ENCODE data around the gene SLC16A7.
"Not testable (repeated sequence)": the region's sequence is repeated elsewhere in the genome, so short reads cannot be mapped to it uniquely, and the experiment has no call there.

SLC16A7 gene

DNA sequence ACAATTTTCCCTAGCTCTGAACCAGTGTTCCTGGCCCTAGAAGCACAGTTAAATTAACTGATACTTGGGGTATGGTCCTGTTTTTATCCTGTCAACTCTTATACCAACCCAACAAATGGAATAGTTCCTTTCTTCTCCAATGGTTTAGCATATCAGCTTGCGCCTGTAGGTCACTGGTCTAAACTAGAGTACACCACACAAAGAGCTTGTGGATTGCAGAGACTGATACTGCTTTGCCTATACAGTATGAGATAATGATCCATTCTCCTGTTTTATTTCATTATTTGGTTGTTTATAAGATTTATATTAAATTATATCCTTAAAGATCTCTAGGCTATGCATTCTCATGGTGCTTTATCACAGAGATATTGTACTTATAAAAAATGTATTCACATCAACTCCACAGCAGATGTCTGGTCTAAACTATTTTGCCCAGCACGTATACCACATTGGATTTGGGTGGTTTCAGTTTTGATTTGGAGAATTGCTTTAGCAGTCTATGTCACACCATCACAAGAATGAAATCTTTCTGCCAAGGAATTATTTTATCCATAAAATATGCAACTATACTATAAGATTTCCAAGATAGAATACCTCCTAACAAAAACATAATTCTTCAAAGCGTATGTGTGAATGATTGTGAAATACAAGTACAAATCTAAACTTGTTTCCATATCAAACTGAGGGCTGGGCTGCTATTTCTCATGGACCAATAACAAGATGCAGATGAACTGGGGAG is 142.1 kb downstream of the SLC16A7 start:
- FAIRE-seq: no peak

DNA sequence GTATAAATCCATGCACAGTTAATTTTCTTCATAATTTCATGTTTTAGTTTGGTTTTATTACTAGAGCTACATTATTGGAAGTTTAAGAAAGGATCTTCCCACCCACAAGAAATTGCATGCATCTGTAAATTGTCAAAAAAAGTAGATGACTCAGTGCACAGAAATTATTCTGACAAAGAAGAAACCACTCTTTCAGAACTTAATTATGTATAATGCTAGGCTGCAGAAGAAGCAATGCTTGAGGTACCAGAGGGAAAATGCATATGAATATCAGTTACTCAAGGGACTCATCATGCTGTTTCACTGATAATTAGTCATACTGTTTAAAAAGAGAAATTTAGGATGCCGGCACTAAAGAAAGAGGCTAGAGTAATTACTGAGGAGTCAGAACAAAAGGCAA is 147.0 kb downstream of the SLC16A7 start:
- FAIRE-seq: no peak

DNA sequence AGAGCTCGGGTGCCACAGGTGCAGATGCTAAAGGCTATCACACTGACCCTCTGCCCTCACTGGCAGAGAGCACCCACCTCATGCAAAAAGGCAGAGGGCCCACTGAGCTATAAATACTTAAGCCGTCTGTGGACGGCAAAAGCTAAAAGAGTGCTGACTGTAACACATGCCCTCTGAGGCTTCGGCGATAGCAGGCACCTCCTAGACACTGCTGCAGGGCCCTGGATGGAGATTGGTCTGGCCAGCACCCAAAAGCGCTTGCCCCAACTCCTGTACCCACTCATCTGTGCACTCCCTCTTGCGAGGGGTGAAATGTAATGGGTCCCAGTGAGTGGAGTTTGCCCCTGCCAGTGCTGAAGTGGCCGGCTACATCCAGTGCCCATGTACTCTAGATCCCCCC is 148.7 kb downstream of the SLC16A7 start:
- no peak for FAIRE-seq

DNA sequence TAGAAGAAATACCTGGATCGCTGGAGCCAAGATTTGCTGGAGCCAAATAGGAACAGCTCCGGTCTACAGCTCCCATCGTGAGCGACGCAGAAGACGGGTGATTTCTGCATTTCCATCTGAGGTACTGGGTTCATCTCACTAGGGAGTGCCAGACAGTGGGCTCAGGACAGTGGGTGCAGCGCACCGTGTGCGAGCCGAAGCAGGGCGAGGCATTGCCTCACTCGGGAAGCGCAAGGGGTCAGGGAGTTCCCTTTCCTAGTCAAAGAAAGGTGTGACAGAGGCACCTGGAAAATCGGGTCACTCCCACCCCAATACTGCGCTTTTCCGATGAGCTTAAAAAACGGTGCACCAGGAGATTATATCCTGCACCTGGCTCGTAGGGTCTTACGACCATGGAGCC is 155.3 kb downstream of the SLC16A7 start:
- FAIRE-seq: not testable (repeated sequence)

DNA sequence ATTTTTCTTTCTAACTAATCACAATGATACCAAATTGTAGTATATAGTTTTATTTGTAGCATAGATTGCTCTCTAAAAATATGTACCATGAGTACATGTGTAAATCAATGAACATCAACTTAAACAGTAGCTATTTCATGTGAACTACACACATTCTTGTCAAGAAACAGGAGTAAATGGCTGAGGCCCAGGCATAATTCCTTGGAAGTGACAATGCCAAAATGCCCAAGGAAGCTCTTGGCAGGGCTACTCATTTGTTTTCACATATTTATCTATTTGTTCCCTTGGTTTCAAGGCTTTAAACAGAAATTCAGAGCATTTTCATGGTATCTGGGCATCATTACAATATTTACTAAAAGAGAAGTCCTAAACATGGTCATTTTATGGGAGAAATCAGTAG is 165.7 kb downstream of the SLC16A7 start:
- no peak for FAIRE-seq

DNA sequence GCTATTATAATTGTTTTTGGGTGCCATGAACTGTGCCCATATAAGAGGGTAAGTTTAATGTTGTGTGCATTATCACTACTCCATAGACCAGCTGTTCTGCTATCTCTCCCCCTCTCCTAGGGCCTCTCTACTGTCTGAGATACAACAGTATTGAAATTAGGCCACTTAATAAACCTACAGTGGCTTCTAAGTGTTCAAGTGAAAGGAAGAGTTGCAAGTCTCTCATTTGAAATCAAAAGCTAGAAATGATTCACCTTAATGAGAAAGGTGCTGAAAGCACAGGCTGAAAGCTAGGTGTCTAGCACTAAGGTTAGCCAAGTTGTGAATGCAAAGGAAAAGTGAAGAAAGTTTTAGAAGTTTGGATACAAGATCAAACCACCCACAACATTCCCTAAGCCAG is 168.0 kb downstream of the SLC16A7 start:
- FAIRE-seq: no peak

DNA sequence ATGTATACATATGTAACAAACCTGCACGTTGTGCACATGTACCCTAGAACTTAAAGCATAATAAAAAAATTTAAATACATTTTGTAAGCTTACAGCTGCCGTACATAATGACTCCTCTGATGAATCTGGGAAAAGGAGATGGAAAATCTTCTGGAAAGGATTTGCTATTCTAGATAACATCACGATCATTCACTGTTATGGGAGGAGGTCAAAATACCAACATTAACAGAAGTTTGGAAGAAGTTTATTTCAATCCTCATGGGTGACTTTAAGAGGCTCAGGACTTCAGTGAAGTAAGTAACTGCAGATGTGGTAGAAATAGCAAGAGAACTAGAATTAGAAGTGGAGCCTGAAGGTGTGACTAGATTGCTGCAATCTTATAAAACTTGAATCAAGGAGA is 172.2 kb downstream of the SLC16A7 start:
- no peak for FAIRE-seq

DNA sequence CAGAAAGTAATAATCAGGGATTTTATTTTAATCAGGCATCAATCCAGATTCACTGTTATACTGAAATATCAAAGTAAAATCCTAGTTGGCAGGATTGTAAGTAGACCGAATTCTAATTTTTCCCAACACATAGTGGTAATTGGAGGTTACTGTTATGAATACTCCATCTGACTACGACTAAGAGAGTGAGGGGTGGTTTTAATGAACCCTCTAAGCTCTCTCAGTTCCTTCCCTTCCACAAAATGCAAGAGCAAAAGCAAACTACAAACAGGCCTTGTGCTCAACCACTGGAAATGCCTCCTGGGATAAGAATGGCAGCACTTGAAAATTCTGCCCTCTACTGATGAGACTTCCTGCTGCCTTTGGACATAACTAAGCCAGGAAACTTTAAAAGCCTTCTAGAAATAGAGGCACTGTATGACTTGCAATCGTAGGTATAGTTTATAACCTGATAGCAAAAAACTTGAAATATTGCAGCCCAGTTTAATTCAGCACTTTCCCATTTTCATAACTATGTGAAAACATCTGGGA is 184.8 kb downstream of the SLC16A7 start:
- FAIRE-seq: no peak

DNA sequence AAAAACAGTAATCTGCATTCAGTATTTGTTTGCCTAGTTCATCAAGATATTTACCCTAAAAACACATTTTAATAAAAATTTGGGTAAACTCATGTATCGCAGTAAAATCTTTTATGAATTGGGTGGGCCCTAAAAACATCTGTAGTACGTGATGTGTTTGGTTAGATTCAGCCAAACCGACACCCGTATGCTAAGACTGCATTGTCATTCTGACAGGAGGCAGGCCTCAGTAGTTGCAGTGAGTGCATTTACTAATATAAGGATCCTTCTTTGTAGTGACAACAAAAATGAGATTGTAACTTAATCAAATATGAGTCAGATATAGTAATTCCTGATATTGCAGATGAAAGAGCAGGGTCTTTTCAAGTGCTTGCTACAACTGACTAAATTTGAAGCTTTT is 191.8 kb downstream of the SLC16A7 start:
- no peak for FAIRE-seq

DNA sequence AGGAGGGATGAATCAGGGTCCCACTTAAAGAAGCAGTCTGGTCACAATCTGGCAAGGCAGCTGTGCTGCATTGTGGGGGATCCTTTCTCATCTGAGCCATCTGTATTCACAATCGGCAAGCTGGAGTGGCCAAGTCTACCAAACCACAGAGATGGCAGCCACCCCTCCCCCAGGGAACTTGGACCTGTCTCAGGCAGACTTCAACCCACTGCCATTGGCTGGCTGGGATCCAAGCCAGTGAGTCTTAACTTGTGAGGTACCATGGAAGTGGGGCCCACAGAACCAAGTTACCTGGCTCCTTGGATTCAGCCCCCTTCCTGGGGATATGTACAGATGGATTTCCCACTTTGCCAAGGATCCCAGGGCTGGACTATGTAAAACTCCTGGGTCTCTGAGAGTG is 196.8 kb downstream of the SLC16A7 start:
- no peak for FAIRE-seq

DNA sequence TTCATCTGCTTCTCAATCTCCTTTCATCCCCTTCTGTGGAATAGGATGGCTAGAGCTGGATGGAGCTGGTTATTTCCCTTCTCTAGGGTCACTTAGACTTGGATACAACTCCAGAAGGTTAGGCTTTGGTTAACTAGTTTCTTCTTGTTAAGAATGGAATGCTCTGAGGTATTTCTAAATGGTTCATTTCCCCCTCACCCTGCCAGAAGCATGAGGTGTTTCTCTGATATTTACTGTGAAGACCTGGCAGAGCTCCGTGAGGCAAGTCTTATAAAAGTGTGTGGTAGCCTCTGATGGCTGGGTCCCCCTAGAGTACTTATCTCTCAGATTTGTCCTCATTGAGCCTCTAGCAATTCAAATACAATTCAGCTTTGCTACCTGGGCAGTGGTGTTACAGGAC is 207.9 kb downstream of the SLC16A7 start:
- no peak for FAIRE-seq

DNA sequence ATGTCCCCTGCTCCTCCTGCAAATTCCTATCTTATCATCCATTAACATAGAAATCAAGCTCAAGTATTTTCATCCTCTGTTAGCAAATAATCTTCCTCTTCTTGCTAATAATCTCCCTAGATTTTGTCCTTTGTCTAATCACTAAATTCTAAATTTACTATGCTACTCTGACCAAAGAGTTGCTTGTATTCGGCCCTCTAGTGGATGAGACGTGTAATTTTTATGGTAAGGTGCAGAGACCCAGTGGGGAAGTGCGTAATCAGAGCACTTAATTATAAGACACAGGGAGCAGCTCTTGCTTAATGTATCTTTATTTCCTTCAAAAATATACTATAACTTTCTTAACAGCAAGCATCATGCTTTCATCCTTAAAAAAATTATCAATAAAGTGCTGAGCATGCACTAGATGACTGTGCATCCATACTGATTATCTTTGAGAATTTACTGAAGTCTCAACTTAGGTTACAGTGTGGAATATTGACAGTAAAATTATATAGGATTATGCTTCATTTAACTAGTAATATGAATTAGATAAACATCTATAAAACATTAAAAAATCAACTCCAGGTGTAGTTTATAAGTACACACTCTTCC is 212.6 kb downstream of the SLC16A7 start:
- FAIRE-seq: peak; percentile 12

DNA sequence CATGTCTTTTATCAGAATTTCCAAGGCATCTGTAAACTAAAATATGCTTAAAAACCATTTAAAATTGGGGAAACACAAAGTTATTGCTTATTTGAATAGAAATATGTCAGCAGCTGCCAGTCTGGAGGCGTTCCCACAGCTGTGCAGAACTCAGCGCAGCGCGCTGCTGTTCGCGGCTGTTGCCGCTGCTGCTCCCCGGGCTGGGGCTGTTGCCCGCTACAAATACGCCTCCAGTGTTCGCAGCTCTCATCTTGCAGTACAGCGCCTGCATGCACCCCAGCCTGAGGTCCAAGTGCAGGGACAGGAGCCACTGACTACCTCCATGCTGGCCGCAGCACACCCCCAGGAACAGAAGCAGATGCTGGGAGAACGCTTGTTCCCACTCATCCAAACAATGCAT is 216.2 kb downstream of the SLC16A7 start:
- no peak for FAIRE-seq

DNA sequence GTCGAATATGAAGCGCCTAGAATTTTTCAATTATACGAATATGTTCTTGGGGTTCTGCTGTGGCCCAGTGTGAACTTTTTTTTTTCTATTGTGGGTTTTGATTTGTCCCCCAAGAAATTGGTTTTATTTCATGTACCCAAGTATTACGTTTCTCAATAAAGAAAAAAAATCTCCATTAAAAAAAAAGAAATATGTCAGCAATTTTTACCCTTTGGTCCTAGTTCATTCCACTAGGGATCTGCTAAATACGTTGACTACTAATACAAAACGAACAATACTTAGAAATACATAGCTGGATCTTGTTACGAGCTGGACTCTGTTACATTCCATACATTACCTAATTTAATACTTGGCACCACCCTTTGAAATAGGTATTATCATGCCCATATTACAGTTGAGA is 216.9 kb downstream of the SLC16A7 start:
- no peak for FAIRE-seq

DNA sequence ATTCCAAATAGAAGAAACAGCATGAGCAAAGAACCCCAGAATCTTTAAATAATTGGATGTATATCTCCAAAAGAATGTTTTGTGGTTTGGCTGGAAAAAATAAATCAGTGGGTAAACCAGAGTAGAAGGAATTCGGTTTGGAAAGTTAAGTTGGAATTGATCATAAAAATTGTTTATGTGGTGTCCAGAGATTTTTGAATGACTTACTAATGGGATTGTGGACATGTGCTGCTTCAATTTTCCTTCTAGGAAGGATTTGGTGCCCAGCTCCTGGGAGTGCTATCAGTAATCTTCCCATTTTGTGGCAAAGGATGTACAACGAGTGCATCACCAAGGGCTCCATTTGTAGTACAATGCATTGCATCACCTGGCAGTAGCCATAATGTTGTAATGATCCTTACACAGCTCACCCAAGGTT is 224.8 kb downstream of the SLC16A7 start:
- FAIRE-seq: no peak

DNA sequence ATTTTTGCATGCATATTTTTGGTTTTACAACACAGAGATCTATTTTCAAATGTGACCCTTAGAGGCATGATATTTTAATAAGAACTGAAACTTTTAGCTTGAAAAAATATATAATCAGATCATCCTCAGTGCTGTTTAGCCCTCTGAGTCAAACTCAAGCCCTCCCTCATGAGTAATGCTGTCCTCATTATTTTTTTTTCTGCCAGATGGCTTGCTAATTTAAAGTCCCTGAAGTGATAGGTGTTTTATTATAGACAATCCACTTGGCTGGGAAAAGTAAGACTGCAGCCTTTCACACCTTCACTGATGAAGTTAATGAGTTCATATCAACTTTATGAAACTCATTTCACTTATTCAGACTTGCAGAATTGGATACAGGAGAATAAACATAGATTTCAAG is 227.7 kb downstream of the SLC16A7 start:
- no peak for FAIRE-seq

DNA sequence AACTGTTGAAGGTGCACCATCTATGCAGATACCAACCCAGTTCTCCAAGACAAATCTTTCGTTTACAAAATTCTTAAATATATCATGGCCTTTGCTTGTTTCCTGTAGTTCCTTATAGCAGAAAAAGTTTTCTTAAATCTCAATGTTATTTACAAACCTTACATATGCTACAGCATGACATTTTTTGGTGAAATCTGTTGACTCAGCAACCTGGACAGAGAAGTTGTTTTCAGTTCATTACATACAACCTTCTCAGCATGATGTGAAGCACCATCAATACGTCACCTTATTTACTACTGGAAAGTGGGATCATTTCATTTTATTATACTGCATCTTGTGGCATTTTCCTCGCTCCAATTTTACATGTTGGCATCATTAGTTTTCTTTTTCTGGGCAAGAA is 231.9 kb downstream of the SLC16A7 start:
- FAIRE-seq: no peak

DNA sequence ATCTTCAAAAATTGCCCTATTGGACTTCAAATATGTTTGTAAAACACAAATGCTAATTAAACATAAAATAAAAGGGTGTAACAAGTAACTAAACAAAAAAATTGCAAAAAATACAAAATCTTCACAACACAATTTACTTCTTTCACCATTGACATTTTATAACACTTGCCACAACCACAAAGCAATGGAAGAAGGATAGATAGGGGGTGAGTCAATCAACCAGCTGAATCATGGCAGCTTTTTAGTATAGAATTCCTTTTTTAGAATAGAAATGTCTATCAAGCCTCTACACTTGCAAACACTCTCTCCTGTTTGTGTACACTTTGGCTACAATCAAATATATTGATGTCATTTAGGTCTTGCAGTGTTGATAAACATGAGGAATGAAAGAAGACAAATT is 232.7 kb downstream of the SLC16A7 start:
- no peak for FAIRE-seq

DNA sequence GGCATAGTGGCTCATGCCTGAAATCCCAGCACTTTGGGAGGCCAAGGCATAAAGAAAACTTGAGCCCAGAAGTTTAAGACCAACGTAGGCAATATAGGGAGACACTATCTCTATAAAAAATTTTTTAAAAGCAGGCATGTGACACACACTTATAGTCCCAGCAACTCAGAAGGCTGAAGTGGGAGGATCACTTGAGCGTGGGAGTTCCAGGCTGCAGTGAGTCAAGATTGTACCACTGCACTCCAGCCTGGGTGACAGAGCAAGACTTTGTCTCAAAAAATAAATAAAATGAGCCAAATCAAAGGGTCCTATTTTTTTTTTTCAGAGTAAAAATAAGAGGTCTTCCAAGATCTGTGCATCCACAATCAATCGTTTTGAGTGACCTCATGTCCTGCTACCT is 237.6 kb downstream of the SLC16A7 start:
- FAIRE-seq: no peak

DNA sequence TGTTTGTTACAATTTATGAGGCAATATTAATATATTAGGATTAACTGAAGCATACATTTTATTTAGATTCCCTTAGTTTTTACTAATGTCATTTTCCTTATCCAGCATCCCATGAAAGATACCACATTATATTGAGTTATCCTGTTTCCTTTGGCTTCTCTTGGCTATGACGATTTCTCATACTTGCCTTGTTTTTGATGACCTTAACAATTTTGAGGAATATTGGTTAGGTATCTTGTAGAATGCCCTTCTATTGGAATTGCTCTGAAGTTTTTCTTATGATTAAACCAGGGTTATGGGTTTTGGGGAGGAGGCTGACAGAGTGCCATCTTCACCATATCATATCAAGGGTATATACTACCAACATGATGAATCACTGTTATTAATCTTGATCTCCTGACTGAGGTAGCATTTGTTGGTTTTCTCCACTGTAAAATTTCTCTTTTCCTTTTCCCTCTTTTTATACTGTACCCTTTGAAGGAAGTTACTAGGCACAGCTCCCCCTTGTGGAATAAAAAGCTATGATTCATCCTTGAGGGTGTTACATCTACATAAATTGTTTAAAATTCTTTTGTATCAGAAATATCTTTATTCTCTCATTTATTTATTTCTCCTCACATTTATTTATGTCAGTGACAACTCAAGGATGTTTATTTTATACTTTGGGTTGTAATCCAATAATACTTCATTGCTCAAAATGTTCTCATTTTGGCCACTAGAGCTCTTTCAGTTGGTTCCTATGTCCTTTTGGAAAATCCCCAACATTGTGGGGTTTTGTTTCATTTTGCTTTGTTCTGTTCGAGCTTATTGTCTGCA is 239.0 kb downstream of the SLC16A7 start:
- no peak for FAIRE-seq

Data from endometrium (tissue), 2 donors.